Endodermal cell (in vitro differentiated cells): ENCODE measurements around the gene C19orf73. TPM values are rescaled to one million over a fixed set of nuclear protein-coding genes. Genes with fewer than 3 reads are reported as not detected.
A peak's percentile ranks its signal among the peaks of the same experiment; 100 is the strongest.

Experiments used
- DNase-seq: peaks from one replicate; pipeline ENCODE4 v3.0.0-alpha.2; 2017
- H3K27ac ChIP-seq: 2 replicates; pipeline ENCODE4 v1.5.1; 2013; ENCODE audit warnings: mild to moderate bottlenecking, low read depth, low read length, moderate library complexity
- H3K27me3 ChIP-seq: 2 replicates; pipeline ENCODE4 v1.6.1; 2013; ENCODE audit warnings: mild to moderate bottlenecking, low read length, moderate library complexity; ENCODE audit not compliant: insufficient read depth, control insufficient read depth, poor library complexity, severe bottlenecking
- H3K36me3 ChIP-seq: 2 replicates; pipeline ENCODE4 v1.7.0; 2013; ENCODE audit warnings: mild to moderate bottlenecking, low read length, moderate library complexity; ENCODE audit not compliant: control insufficient read depth, insufficient read depth
- H3K4me1 ChIP-seq: one replicate; pipeline ENCODE4 v1.7.0; 2013; ENCODE audit warnings: low read length; ENCODE audit not compliant: control insufficient read depth, insufficient read depth
- H3K4me3 ChIP-seq: 2 replicates; pipeline ENCODE4 v1.5.1; 2013; ENCODE audit warnings: mild to moderate bottlenecking, low read length, moderate library complexity
- H3K9ac ChIP-seq: 2 replicates; pipeline ENCODE4 v1.6.1; 2013; ENCODE audit warnings: mild to moderate bottlenecking, low read length, moderate library complexity; ENCODE audit not compliant: poor library complexity, severe bottlenecking; ENCODE audit errors: extremely low read depth
- H3K9me3 ChIP-seq: 2 replicates; pipeline ENCODE4 v1.6.1; 2013; ENCODE audit warnings: mild to moderate bottlenecking, low read length, moderate library complexity; ENCODE audit not compliant: control insufficient read depth
- H3K27ac Mint-ChIP-seq: 2 replicates; pipeline ENCODE4 v1.8.0; 2020; ENCODE audit warnings: mixed read lengths
- H3K27me3 Mint-ChIP-seq: 2 replicates; pipeline ENCODE4 v1.8.0; 2021; ENCODE audit warnings: mild to moderate bottlenecking, mixed read lengths; ENCODE audit not compliant: insufficient read depth
- H3K36me3 Mint-ChIP-seq: 2 replicates; pipeline ENCODE4 v1.8.0; 2020; ENCODE audit warnings: low read depth, mixed read lengths
- H3K4me1 Mint-ChIP-seq: 2 replicates; pipeline ENCODE4 v1.8.0; 2020; ENCODE audit warnings: mixed read lengths
- H3K4me3 Mint-ChIP-seq: 2 replicates; pipeline ENCODE4 v1.8.0; 2020; ENCODE audit warnings: mild to moderate bottlenecking, moderate library complexity, mixed read lengths
- H3K9me3 Mint-ChIP-seq: 2 replicates; pipeline ENCODE4 v1.8.0; 2020; ENCODE audit warnings: mild to moderate bottlenecking, mixed read lengths
- WGBS, 2 experiments: methylation state at CpG; one replicate each; pipeline versions ENCODE4 v1.1.5 to v1.1.7; 2013; ENCODE audit warnings: missing lambda C conversion rate in 2 of 2, mixed read lengths in 1 of 2; ENCODE audit not compliant: insufficient coverage in 1 of 2, insufficient read length in 1 of 2; 5-methylcytosine and 5-hydroxymethylcytosine counted together
- total RNA-seq, 2 donors: library from RNA; stranded (reverse); fragmentation: NEBNext Ultra II Directional in 1 of 2; extraction: Animal tissue kit (Norgen Biotek cat#: 25700) in 1 of 2; gene quantifications; 2 replicates in 1 of 2; 3 replicates in 1 of 2; pipeline ENCODE4 v1.2.1, GENCODE V29; 2021
- TF ChIP-seq, protein P1 (sequence below): fragments of 200-600 bp; sonication (generic); conservative IDR thresholded peaks from 2 replicates; pipeline ENCODE4 v1.5.0; 2021; ENCODE audit warnings: antibody characterized with exemption, mild to moderate bottlenecking

The C19orf73 gene
- total RNA-seq, 2 donors from 2014 or later = 1.9 to 2.5 TPM

GRCh38 chr19:49120868-49121267, 1.9 kb upstream of the C19orf73 start:
- H3K36me3 Mint-ChIP-seq = peaks cover 4% of the 10 kb centered on the region
- H3K9me3 Mint-ChIP-seq = no peaks in the 10 kb centered on the region
- TF ChIP-seq, protein P1, sequence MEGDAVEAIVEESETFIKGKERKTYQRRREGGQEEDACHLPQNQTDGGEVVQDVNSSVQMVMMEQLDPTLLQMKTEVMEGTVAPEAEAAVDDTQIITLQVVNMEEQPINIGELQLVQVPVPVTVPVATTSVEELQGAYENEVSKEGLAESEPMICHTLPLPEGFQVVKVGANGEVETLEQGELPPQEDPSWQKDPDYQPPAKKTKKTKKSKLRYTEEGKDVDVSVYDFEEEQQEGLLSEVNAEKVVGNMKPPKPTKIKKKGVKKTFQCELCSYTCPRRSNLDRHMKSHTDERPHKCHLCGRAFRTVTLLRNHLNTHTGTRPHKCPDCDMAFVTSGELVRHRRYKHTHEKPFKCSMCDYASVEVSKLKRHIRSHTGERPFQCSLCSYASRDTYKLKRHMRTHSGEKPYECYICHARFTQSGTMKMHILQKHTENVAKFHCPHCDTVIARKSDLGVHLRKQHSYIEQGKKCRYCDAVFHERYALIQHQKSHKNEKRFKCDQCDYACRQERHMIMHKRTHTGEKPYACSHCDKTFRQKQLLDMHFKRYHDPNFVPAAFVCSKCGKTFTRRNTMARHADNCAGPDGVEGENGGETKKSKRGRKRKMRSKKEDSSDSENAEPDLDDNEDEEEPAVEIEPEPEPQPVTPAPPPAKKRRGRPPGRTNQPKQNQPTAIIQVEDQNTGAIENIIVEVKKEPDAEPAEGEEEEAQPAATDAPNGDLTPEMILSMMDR = no peak
- Histone ChIP-seq H3K27ac (no peak overlapping the region), H3K9me3 (no peaks in the 10 kb centered on the region), H3K36me3 (no peaks in the 10 kb centered on the region), H3K27me3 (peaks cover 29% of the 10 kb centered on the region), H3K4me1 (no peaks in the 10 kb centered on the region), H3K4me3 (no peak overlapping the region), H3K9ac (no peak overlapping the region)
- H3K4me3 Mint-ChIP-seq = peak overlapping the region; percentile 69
- peaks cover 66% of the 10 kb centered on the region for H3K27me3 Mint-ChIP-seq
- no peak overlapping the region for H3K27ac Mint-ChIP-seq
- DNase-seq = no peak
- peaks cover 7% of the 10 kb centered on the region for H3K4me1 Mint-ChIP-seq
- 85 to 94% methylated on average over 2 of the region's 2 CpGs for WGBS, 2 experiments

- Histone ChIP-seq H3K36me3 (no peaks in the 10 kb centered on the region), H3K4me1 (no peaks in the 10 kb centered on the region), H3K9ac (no peak overlapping the region), H3K27ac (no peak overlapping the region), H3K4me3 (no peak overlapping the region), H3K27me3 (peaks cover 29% of the 10 kb centered on the region), H3K9me3 (no peaks in the 10 kb centered on the region)
- 28% methylated on average over 8 to 16 of the region's 16 CpGs for WGBS, 2 experiments
- H3K9me3 Mint-ChIP-seq = no peaks in the 10 kb centered on the region
- peaks cover 4% of the 10 kb centered on the region for H3K36me3 Mint-ChIP-seq
- no peak overlapping the region for H3K27ac Mint-ChIP-seq
- peaks cover 7% of the 10 kb centered on the region for H3K4me1 Mint-ChIP-seq
- no peak for DNase-seq
- TF ChIP-seq, protein P1 = no peak
- peak overlapping the region; percentile 69 for H3K4me3 Mint-ChIP-seq
- peaks cover 63% of the 10 kb centered on the region for H3K27me3 Mint-ChIP-seq
Observed at GRCh38 chr19:49120325-49120683, 1.4 kb upstream of the C19orf73 start.

DNA sequence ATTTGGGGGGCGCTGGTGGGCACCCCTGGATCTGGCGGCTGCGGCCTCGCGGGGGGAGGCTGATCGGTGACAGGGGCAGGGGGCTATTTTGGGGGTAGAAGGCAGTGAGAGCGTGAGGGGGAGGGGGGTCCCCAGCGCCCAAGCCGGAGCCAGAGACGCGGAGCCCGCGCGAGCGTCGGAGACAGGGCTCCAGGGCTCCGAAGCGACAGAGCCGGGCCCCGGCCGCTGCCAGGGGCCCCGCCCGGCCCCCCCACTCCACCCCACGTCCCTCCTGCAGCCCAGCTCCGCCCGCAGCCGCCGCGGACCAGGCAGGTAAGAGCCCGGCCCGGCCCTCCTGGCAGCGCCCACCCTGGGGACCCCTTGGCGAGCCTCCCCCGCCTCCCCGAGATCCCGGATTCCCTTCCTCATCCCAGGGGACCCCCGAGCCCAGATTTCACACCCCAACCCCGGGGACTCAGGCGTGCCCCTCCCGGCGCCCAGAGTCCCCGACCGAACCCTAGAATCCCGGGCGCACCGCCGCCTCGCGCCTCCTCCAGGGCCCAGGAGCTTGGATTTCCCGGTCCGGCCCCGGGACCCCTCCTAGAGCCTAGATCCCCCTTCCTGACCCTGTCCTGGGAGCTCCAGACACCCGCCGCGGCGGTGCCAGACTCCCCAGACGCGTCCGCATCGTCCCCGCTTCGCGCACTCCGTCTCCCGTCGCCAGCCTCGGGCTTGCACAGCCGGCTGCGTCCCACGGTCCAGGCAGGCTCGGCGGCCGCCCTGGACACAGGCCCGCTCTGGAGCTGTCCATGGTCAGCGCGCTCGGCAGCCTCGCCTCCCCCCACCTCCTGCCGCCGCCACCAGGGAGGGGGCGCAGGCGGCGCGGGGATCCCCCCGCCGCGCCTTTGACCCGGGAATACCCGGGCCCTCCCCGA, 725 bp upstream of the C19orf73 start, which contains the start of gene PPFIA3:
TSS of gene PPFIA3 (plus strand) at position 134 of the 914 bp plus-strand sequence. CDS start 8,330 bp downstream, outside the sequence.
- WGBS, 2 experiments = 0 to 1% methylated on average over 26 to 89 of the region's 90 CpGs
- peaks cover 8% of the 10 kb centered on the region for H3K4me1 Mint-ChIP-seq
- Histone ChIP-seq H3K36me3 (no peaks in the 10 kb centered on the region), H3K4me1 (no peaks in the 10 kb centered on the region), H3K27ac (peak within 1 kb of the TSS; percentile 95), H3K4me3 (peak within 1 kb of the TSS; percentile 81), H3K9ac (peak within 1 kb of the TSS; percentile 85), H3K9me3 (no peaks in the 10 kb centered on the region), H3K27me3 (peaks cover 29% of the 10 kb centered on the region)
- H3K27ac Mint-ChIP-seq = peak within 1 kb of the TSS; percentile 72
- H3K36me3 Mint-ChIP-seq = peaks cover 4% of the 10 kb centered on the region
- peak; percentile 87 for DNase-seq
- peaks cover 60% of the 10 kb centered on the region for H3K27me3 Mint-ChIP-seq
- no peaks in the 10 kb centered on the region for H3K9me3 Mint-ChIP-seq
- H3K4me3 Mint-ChIP-seq = peak within 1 kb of the TSS; percentile 69
- TF ChIP-seq, protein P1 = no peak
